HCT116 (cell line): ENCODE results near the gene GRB10. TPM values are rescaled to one million over a fixed set of nuclear protein-coding genes. Genes with fewer than 3 reads are reported as not detected.
A peak's percentile ranks its signal among the peaks of the same experiment; 100 is the strongest.

Source experiments
- ATAC-seq: fragments of 200-7000 bp; cut with Tn5 transposase; 2 replicates; pipeline ENCODE4 v1.9.1; 2020; ENCODE audit warnings: mild to moderate bottlenecking, moderate library complexity
- BruUV-seq: library from RNA; stranded (reverse); fragments of 400-500 nt; replicated peaks from 2 replicates; lab custom pipeline; 2021; lab: Mats Ljungman, UMichigan
- CTCF ChIA-PET: fragments of 300-600 bp; sonication (Branson Sonifier 250); formaldehyde crosslinking; loops from one replicate; lab custom pipeline; 2021; ENCODE audit warnings: antibody characterized with exemption; lab: Charles Lee
- POLR2A ChIA-PET: fragments of 300-600, 350-600 bp; sonication (Branson Sonifier 250); formaldehyde crosslinking; loops from one replicate; lab custom pipeline; 2021; ENCODE audit warnings: antibody characterized with exemption; lab: Charles Lee
- RAD21 ChIA-PET, 2 experiments: fragments of 300-600 bp; sonication (Branson Sonifier 250); formaldehyde crosslinking; loops; one replicate each; lab custom pipeline; 2023; ENCODE audit warnings: low total read pairs in 2 of 2; ENCODE audit not compliant: uncharacterized antibody in 2 of 2, unreplicated experiment in 2 of 2, low non-redundant PET in 1 of 2; lab: Charles Lee
- DNase-seq: peaks from one replicate; pipeline ENCODE4 v3.0.0-alpha.2; 2010; ENCODE audit warnings: low read depth, low spot score
- H2AFZ ChIP-seq: fragments of 200-600 bp; shearing (Covaris generic), sonication (generic); 2 replicates; pipeline ENCODE4 v1.6.1; 2017; ENCODE audit warnings: low read depth, mixed run types, mixed read lengths, antibody characterized with exemption, low read length; ENCODE audit not compliant: poor library complexity, severe bottlenecking
- H3K27ac ChIP-seq: 2 replicates; pipeline ENCODE4 v1.5.1; 2012; ENCODE audit warnings: low read depth, low read length
- H3K27me3 ChIP-seq: fragments of 200-600 bp; sonication (generic); 2 replicates; pipeline ENCODE4 v1.6.1; 2016; ENCODE audit warnings: mixed run types, low read length, mixed read lengths; ENCODE audit not compliant: insufficient read depth
- H3K36me3 ChIP-seq, 2 experiments: fragments of 200-500 bp in 1 of 2; fragments of 200-600 bp in 1 of 2; sonication (Bioruptor generic) in 1 of 2; sonication (generic) in 1 of 2; 2 replicates each; pipeline versions ENCODE4 v1.5.1 to v1.6.1; 2014 to 2016; ENCODE audit warnings: low read length in 2 of 2, inconsistent platforms in 1 of 2, mixed read lengths in 1 of 2, mixed run types in 1 of 2; ENCODE audit not compliant: insufficient read depth in 2 of 2, control insufficient read depth in 1 of 2
- H3K4me1 ChIP-seq, 2 experiments: fragments of 200-600 bp in 1 of 2; sonication (generic) in 1 of 2; 2 replicates each; pipeline versions ENCODE4 v1.5.1 to v1.6.1; 2012 to 2017; ENCODE audit warnings: low read length in 2 of 2, inconsistent platforms in 1 of 2, mild to moderate bottlenecking in 1 of 2, mixed read lengths in 1 of 2, mixed run types in 1 of 2, moderate library complexity in 1 of 2; ENCODE audit not compliant: insufficient read depth in 2 of 2, control insufficient read depth in 1 of 2
- H3K4me2 ChIP-seq: fragments of 200-600 bp; sonication (generic); 2 replicates; pipeline ENCODE4 v1.6.1; 2017; ENCODE audit warnings: mixed run types, low read length, mixed read lengths
- H3K4me3 ChIP-seq, 2 experiments: fragments of 200-600 bp in 1 of 2; sonication (generic) in 1 of 2; replicated peaks in 1 of 2; 2 replicates each; pipeline ENCODE4 v1.5.1; 2011 to 2016; ENCODE audit warnings: low read length in 2 of 2, control low read depth in 1 of 2, low read depth in 1 of 2, mild to moderate bottlenecking in 1 of 2, mixed read lengths in 1 of 2, mixed run types in 1 of 2
- H3K79me2 ChIP-seq: fragments of 200-600 bp; sonication (generic); 2 replicates; pipeline ENCODE4 v1.6.1; 2017; ENCODE audit warnings: mild to moderate bottlenecking, mixed run types, low read length, moderate library complexity, mixed read lengths; ENCODE audit not compliant: insufficient read depth
- H3K9ac ChIP-seq: fragments of 200-600 bp; sonication (generic); 2 replicates; pipeline ENCODE4 v1.6.1; 2016; ENCODE audit warnings: low read length, mixed read lengths
- H3K9me2 ChIP-seq: fragments of 200-600 bp; sonication (generic), shearing (Covaris generic); 2 replicates; pipeline ENCODE4 v1.6.1; 2017; ENCODE audit warnings: mixed run types, mild to moderate bottlenecking, moderate library complexity; ENCODE audit not compliant: insufficient read depth
- H3K9me3 ChIP-seq, 2 experiments: fragments of 200-500 bp in 1 of 2; fragments of 200-600 bp in 1 of 2; sonication (Bioruptor generic) in 1 of 2; sonication (generic) in 1 of 2; 2 replicates each; pipeline ENCODE4 v1.6.1; 2014 to 2017; ENCODE audit warnings: low read length in 2 of 2, mixed read lengths in 2 of 2, inconsistent platforms in 1 of 2, low read depth in 1 of 2, mild to moderate bottlenecking in 1 of 2, mixed run types in 1 of 2, moderate library complexity in 1 of 2; ENCODE audit not compliant: control insufficient read depth in 1 of 2, insufficient read depth in 1 of 2
- H4K20me1 ChIP-seq: fragments of 200-600 bp; sonication (generic), shearing (Covaris generic); 2 replicates; pipeline ENCODE4 v1.6.1; 2017; ENCODE audit warnings: mixed run types, mild to moderate bottlenecking, moderate library complexity; ENCODE audit not compliant: insufficient read depth
- CBX3 ChIP-seq: IDR thresholded peaks from 2 replicates; pipeline ENCODE4 v1.6.1; 2012; ENCODE audit warnings: low read depth
- CEBPB ChIP-seq: IDR thresholded peaks from 2 replicates; pipeline ENCODE4 v1.6.1; 2012; ENCODE audit warnings: low read depth
- EGR1 ChIP-seq: IDR thresholded peaks from 2 replicates; pipeline ENCODE4 v1.6.1; 2012; ENCODE audit warnings: low read depth
- FOSL1 ChIP-seq: IDR thresholded peaks from 2 replicates; pipeline ENCODE4 v1.6.1; 2012; ENCODE audit warnings: low read depth
- JUND ChIP-seq: IDR thresholded peaks from 2 replicates; pipeline ENCODE4 v1.6.1; 2012
- SP1 ChIP-seq: IDR thresholded peaks from 2 replicates; pipeline ENCODE4 v1.6.1; 2012; ENCODE audit warnings: low read depth
- SRF ChIP-seq: IDR thresholded peaks from 2 replicates; pipeline ENCODE4 v1.6.1; 2012; ENCODE audit warnings: low read depth
- TCF7L2 ChIP-seq: IDR thresholded peaks from 2 replicates; pipeline ENCODE4 v1.7.0; 2011; ENCODE audit warnings: borderline replicate concordance, inconsistent platforms; ENCODE audit not compliant: insufficient read depth, insufficient read length; ENCODE audit errors: extremely low read depth
- ZNF274 ChIP-seq: fragments of 200-500 bp; sonication (Bioruptor generic); IDR thresholded peaks from 2 replicates; pipeline ENCODE4 v1.6.1; 2014; ENCODE audit warnings: mild to moderate bottlenecking, low read depth, low read length, inconsistent platforms
- intact Hi-C: fragments of 100-400 bp; cut with micrococcal nuclease; formaldehyde crosslinking; loops from 2 replicates; pipeline ENCODE4 v1.10.0; 2022
- total RNA-seq: library from RNA; stranded (reverse); gene quantifications from one replicate; pipeline ENCODE4 v1.2.1, GENCODE V29; 2021; ENCODE audit not compliant: unreplicated experiment
- TF ChIP-seq, protein P1 (sequence below): IDR thresholded peaks from 2 replicates; pipeline ENCODE4 v1.6.1; 2011; ENCODE audit warnings: mild to moderate bottlenecking, low read length, moderate library complexity; ENCODE audit not compliant: insufficient replicate concordance; ENCODE audit errors: extremely low read depth
- TF ChIP-seq, protein P2 (sequence below): IDR thresholded peaks from 2 replicates; pipeline ENCODE4 v1.6.1; 2012

GRB10 gene
- total RNA-seq, 1 experiment from 2014 or later, result 37.3 TPM

DNA sequence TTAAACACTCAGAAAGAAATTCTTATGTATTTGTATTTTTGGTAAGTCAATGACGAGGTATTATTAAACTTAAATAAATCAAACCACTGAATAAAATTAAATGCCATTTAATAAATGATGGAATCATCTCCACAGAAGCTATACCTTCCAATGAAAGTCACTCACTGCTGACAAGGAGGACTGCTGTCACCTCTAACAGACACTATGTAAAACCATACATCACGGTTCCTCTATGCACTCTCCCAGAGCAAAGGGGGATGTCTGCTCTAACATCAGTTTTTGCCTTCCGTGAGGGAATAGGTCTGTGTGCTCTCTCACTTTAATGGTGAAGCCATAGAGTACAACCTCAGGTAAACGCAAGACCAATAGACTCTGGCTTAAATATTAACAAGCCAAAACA is 117.8 kb downstream of the GRB10 start:
- TF ChIP-seq, protein P1, sequence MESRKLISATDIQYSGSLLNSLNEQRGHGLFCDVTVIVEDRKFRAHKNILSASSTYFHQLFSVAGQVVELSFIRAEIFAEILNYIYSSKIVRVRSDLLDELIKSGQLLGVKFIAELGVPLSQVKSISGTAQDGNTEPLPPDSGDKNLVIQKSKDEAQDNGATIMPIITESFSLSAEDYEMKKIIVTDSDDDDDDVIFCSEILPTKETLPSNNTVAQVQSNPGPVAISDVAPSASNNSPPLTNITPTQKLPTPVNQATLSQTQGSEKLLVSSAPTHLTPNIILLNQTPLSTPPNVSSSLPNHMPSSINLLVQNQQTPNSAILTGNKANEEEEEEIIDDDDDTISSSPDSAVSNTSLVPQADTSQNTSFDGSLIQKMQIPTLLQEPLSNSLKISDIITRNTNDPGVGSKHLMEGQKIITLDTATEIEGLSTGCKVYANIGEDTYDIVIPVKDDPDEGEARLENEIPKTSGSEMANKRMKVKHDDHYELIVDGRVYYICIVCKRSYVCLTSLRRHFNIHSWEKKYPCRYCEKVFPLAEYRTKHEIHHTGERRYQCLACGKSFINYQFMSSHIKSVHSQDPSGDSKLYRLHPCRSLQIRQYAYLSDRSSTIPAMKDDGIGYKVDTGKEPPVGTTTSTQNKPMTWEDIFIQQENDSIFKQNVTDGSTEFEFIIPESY, result no peak
- TF ChIP-seq JUND (no peak), FOSL1 (no peak), EGR1 (no peak)
- H3K4me3 ChIP-seq, result 0 out of 4 replicates have a peak overlapping the region, but pooled peaks of 1 of the 2 experiments have one; percentile 4
- intact Hi-C loops, result no loop called here
- H3K36me3 ChIP-seq, result no peaks in the 10 kb centered on the region
- no peak overlapping the region for H3K9ac ChIP-seq
- peak overlapping the region; percentile 52 for H3K4me2 ChIP-seq
- peaks cover 23 to 25% of the 10 kb centered on the region in 2 experiments for H3K4me1 ChIP-seq
- H3K79me2 ChIP-seq, result no peaks in the 10 kb centered on the region
- POLR2A ChIA-PET, result no interaction called here
- H3K27ac ChIP-seq, result peak overlapping the region; percentile 53; the same call in 1 of the 2 replicates
- no TSS peak for BruUV-seq
- DNase-seq, result no peak
- H2AFZ ChIP-seq, result no peak overlapping the region
- H3K27me3 ChIP-seq, result no peaks in the 10 kb centered on the region
- ATAC-seq, result peak; percentile 51
- CTCF ChIA-PET, result no interaction called here
- RAD21 ChIA-PET, result no interaction called here
- H3K9me3 ChIP-seq, result no peaks in the 10 kb centered on the region
- H4K20me1 ChIP-seq, result no peaks in the 10 kb centered on the region
- no peaks in the 10 kb centered on the region for H3K9me2 ChIP-seq

- RAD21 ChIA-PET, result no interaction called here
- no TSS peak for BruUV-seq
- 0 out of 4 replicates have a peak overlapping the region, but pooled peaks of 1 of the 2 experiments have one; percentile 4 for H3K4me3 ChIP-seq
- POLR2A ChIA-PET, result no interaction called here
- no peaks in the 10 kb centered on the region for H3K79me2 ChIP-seq
- no peaks in the 10 kb centered on the region for H3K27me3 ChIP-seq
- CTCF ChIA-PET, result no interaction called here
- H3K27ac ChIP-seq, result peak overlapping the region; percentile 53
- H4K20me1 ChIP-seq, result no peaks in the 10 kb centered on the region
- peak; percentile 77 for TF ChIP-seq JUND
- TF ChIP-seq SRF, result no peak
- TF ChIP-seq FOSL1, result peak; percentile 77
- no peak for TF ChIP-seq ZNF274
- TF ChIP-seq, protein P2, sequence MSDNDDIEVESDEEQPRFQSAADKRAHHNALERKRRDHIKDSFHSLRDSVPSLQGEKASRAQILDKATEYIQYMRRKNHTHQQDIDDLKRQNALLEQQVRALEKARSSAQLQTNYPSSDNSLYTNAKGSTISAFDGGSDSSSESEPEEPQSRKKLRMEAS, result peak; percentile 42
- TF ChIP-seq CEBPB, result peak; percentile 67
- peak; percentile 54 for TF ChIP-seq TCF7L2
- TF ChIP-seq SP1, result peak; percentile 61; the same call in 1 of the 2 replicates
- TF ChIP-seq CBX3, result peak; percentile 73; the same call in 1 of the 2 replicates
- H2AFZ ChIP-seq, result no peak overlapping the region
- ATAC-seq (peak; percentile 94), DNase-seq (peak; percentile 51)
- H3K4me2 ChIP-seq, result peak overlapping the region; percentile 52
- H3K9me3 ChIP-seq, result no peaks in the 10 kb centered on the region
- intact Hi-C loops, result no loop called here
- H3K9ac ChIP-seq, result no peak overlapping the region
- H3K4me1 ChIP-seq, result peaks cover 23 to 25% of the 10 kb centered on the region in 2 experiments
- no peaks in the 10 kb centered on the region for H3K36me3 ChIP-seq
- H3K9me2 ChIP-seq, result no peaks in the 10 kb centered on the region
These were observed 118.2 kb downstream of the GRB10 start for GRCh38 chr7:50664461-50664922.
